SK-N-MC (cell line): ENCODE measurements around the gene SLC6A6.

Experiments
- DNase-seq: peaks from one replicate; pipeline ENCODE4 v3.0.0-alpha.2; 2011; ENCODE audit warnings: low read depth, low spot score
- H3K27ac ChIP-seq: fragments of 200-600 bp; sonication (generic); 2 replicates; pipeline ENCODE4 v1.5.1; 2016; ENCODE audit warnings: mixed run types
- H3K36me3 ChIP-seq: fragments of 200-600 bp; sonication (generic); 2 replicates; pipeline ENCODE4 v1.6.1; 2017; ENCODE audit warnings: antibody characterized with exemption, low read length, mixed read lengths; ENCODE audit not compliant: insufficient read depth
- H3K4me3 ChIP-seq: fragments of 200-600 bp; sonication (generic); 2 replicates; pipeline ENCODE4 v1.5.1; 2016
- H3K9ac ChIP-seq: fragments of 200-600 bp; sonication (generic); 2 replicates; pipeline ENCODE4 v1.8.0; 2017; ENCODE audit warnings: mixed run types, mixed read lengths; ENCODE audit not compliant: insufficient read length
- H3K9me3 ChIP-seq: fragments of 200-600 bp; sonication (generic); 2 replicates; pipeline ENCODE4 v1.6.1; 2017; ENCODE audit warnings: low read depth, mild to moderate bottlenecking, antibody characterized with exemption, low read length, moderate library complexity, mixed read lengths
- EZH2 ChIP-seq: fragments of 200-600 bp; sonication (generic); IDR thresholded peaks from one replicate; pipeline ENCODE4 v1.6.1; 2017; ENCODE audit warnings: antibody characterized with exemption
- FOXP2 ChIP-seq: optimal IDR thresholded peaks from 2 replicates; pipeline ENCODE3; 2011; ENCODE audit warnings: mild to moderate bottlenecking, moderate library complexity; ENCODE audit not compliant: insufficient read depth; ENCODE audit errors: extremely low read length, control extremely low read depth
- POLR2AphosphoS5 ChIP-seq: IDR thresholded peaks from 2 replicates; pipeline ENCODE4 v1.6.1; 2012; ENCODE audit warnings: mild to moderate bottlenecking, low read depth, low read length, borderline replicate concordance

The SLC6A6 gene

GRCh38 chr3:14402304-14402811 is at the start of gene SLC6A6:
SLC6A6 (plus strand) TSS chr3:14402606; CDS start chr3:14443635, 41,029 bp downstream.
- Histone ChIP-seq H3K36me3 (no peaks in the 10 kb centered on the region), H3K9ac (peak within 1 kb of the TSS; percentile 68), H3K4me3 (peak within 1 kb of the TSS; percentile 83), H3K9me3 (no peaks in the 10 kb centered on the region), H3K27ac (no peak within 1 kb of the TSS)
- DNase-seq: peak; percentile 37
- no peak for TF ChIP-seq EZH2
- peak; percentile 82 for TF ChIP-seq POLR2AphosphoS5

GRCh38 chr3:14353502-14353901 is 48.9 kb upstream of the SLC6A6 start:
- Histone ChIP-seq H3K36me3 (no peaks in the 10 kb centered on the region), H3K9me3 (no peaks in the 10 kb centered on the region), H3K4me3 (no peak overlapping the region), H3K9ac (no peak overlapping the region), H3K27ac (no peak overlapping the region)
- TF ChIP-seq POLR2AphosphoS5: no peak
- no peak for TF ChIP-seq FOXP2
- TF ChIP-seq EZH2: no peak
- no peak for DNase-seq

GRCh38 chr3:14357463-14357862 is 44.9 kb upstream of the SLC6A6 start:
- no peak for DNase-seq
- H3K4me3 ChIP-seq: no peak overlapping the region
- no peaks in the 10 kb centered on the region for H3K36me3 ChIP-seq
- no peak overlapping the region for H3K27ac ChIP-seq
- H3K9ac ChIP-seq: no peak overlapping the region
- TF ChIP-seq POLR2AphosphoS5: no peak
- no peak for TF ChIP-seq EZH2
- no peak for TF ChIP-seq FOXP2
- H3K9me3 ChIP-seq: no peaks in the 10 kb centered on the region

GRCh38 chr3:14358426-14359211 is 43.8 kb upstream of the SLC6A6 start:
- Histone ChIP-seq H3K4me3 (0 out of 2 replicates have a peak overlapping the region, but pooled peaks have one; percentile 22), H3K9ac (no peak overlapping the region), H3K9me3 (no peaks in the 10 kb centered on the region), H3K27ac (no peak overlapping the region), H3K36me3 (no peaks in the 10 kb centered on the region)
- DNase-seq: no peak
- no peak for TF ChIP-seq POLR2AphosphoS5
- TF ChIP-seq EZH2: no peak
- TF ChIP-seq FOXP2: no peak

DNA sequence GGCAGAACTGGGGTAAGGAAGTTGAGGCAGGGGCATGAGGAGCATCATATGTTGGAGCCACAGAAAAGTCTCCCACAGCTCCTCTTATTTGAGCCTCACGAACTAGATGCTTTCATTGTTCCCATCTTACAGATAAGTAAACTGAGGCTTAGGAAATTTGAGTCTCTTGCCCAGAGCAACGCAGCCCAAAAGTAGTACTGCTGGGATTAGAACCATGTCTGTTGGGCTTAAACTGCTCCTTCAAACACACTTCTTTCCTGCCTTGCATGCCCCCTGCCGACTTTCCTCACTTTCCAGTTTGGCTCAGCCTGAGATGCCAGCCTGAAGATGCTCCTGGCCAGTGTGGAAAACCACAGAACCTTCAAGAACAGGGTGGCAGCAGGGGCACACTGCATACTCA is 43.1 kb upstream of the SLC6A6 start:
- H3K27ac ChIP-seq: no peak overlapping the region
- DNase-seq: no peak
- H3K9me3 ChIP-seq: no peaks in the 10 kb centered on the region
- no peak overlapping the region for H3K4me3 ChIP-seq
- no peak overlapping the region for H3K9ac ChIP-seq
- TF ChIP-seq POLR2AphosphoS5: no peak
- no peak for TF ChIP-seq EZH2
- no peak for TF ChIP-seq FOXP2
- no peaks in the 10 kb centered on the region for H3K36me3 ChIP-seq

DNA sequence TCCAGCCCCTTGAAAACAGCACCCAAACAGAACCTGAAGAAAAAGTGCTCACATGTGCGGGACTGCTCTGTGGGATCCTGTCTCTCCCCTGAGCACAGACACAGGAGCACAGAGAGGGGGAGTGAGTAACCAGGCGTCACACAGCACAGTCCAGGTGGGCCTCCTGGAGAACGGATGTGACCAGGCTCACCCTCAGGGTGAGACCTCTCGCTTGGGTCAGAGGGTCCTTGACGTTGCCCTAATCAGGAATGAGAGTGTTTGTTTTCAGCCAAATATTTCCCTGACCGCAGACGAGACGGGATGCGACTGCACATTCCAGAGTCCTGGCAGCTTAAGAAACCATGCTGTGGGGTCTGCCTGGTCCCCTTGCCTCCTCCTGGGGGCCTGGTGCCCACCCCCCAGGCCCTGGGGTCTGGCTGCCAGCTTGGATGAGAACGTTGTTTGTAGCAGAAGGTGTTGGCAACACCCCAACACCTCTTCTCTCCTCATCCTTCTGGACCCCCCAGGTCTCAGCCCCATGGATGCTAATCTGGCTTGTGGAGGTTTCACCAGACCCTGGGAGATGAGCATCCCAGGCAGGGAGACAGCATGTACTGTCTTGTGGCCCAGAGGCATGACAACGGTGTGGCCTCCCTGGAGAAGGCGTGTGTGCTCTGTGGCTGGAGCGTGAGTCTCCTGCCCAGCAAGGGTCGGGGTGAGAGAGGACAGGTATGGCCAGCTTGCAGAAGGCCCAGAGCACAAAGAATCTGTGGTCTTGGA is 42.1 kb upstream of the SLC6A6 start:
- no peak overlapping the region for H3K9ac ChIP-seq
- no peak for DNase-seq

DNA sequence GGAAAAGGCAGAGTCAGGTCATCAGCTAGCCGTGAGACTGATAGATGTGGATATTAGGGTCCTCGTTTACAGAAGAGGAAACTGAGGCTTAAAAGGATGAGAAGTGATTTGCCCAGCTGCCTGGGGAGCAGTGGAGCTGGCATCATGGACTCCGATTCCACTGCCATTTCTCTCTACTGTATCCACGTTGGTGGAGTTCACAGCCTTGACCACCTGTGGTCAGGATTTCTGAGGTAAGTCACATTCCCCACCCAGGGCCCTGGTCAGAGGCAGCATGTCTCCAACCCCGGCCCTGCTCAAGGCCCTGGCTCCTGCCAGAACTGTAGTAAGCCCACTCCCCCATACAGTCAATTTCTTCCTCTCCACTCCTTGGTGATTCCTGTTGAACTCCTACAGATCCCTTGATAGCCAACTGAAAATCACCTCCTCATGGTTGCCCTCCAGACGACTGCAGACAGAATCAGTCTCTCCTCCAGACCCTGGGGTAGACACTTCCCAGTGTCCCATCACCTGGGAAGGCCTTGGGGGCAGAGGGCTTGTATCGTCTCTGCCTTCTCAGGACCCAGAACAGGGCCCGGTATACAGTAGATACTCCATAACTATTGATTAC is 41.2 kb upstream of the SLC6A6 start:
- TF ChIP-seq POLR2AphosphoS5 (no peak), EZH2 (no peak), FOXP2 (no peak)
- Histone ChIP-seq H3K36me3 (no peaks in the 10 kb centered on the region), H3K4me3 (no peak overlapping the region), H3K9ac (no peak overlapping the region), H3K27ac (no peak overlapping the region), H3K9me3 (no peaks in the 10 kb centered on the region)
- no peak for DNase-seq

More for the DNA sequence above, 42.1 kb upstream of the SLC6A6 start:
- Histone ChIP-seq H3K4me3 (no peak overlapping the region), H3K9me3 (no peaks in the 10 kb centered on the region), H3K36me3 (no peaks in the 10 kb centered on the region), H3K27ac (no peak overlapping the region)
- TF ChIP-seq EZH2 (no peak), FOXP2 (no peak)

GRCh38 chr3:14362890-14363289 is 39.5 kb upstream of the SLC6A6 start:
- Histone ChIP-seq H3K27ac (no peak overlapping the region), H3K9ac (no peak overlapping the region), H3K4me3 (no peak overlapping the region), H3K36me3 (no peaks in the 10 kb centered on the region), H3K9me3 (no peaks in the 10 kb centered on the region)
- no peak for DNase-seq
- TF ChIP-seq EZH2 (no peak), FOXP2 (no peak), POLR2AphosphoS5 (no peak)
